SK-N-SH treated with all-trans-retinoic acid at 6 μM for 48 hours (cell line): ENCODE data around the gene SNRK.

Source experiments
- ATAC-seq: fragments of 200-7000 bp; cut with Tn5 transposase; 3 replicates; pipeline ENCODE4 v1.9.1; 2020; ENCODE audit warnings: mild to moderate bottlenecking, moderate library complexity
- ARNTL ChIP-seq: fragments of 450-650 bp; formaldehyde crosslinking; IDR thresholded peaks from 2 replicates; pipeline ENCODE4 v1.5.0; 2020; ENCODE audit warnings: low read depth, mild to moderate bottlenecking, moderate library complexity, borderline replicate concordance
- BACH2 ChIP-seq: fragments of 250-450 bp; sonication (Bioruptor Pico); IDR thresholded peaks from 2 replicates; pipeline ENCODE4 v1.9.0; 2021; ENCODE audit warnings: mild to moderate bottlenecking, borderline replicate concordance
- CSDC2 ChIP-seq: fragments of 250-450 bp; sonication (Bioruptor Pico); IDR thresholded peaks from 2 replicates; pipeline ENCODE4 v1.5.0; 2020; ENCODE audit warnings: mild to moderate bottlenecking, moderate library complexity
- ESRRG ChIP-seq: fragments of 250-450 bp; sonication (Bioruptor Pico); IDR thresholded peaks from 2 replicates; pipeline ENCODE4 v1.6.1; 2021; ENCODE audit warnings: mild to moderate bottlenecking
- GLIS3 ChIP-seq: fragments of 250-450 bp; sonication (Bioruptor Pico); IDR thresholded peaks from 2 replicates; pipeline ENCODE4 v1.5.0; 2020; ENCODE audit warnings: mild to moderate bottlenecking, moderate library complexity
- ISL1 ChIP-seq: fragments of 250-450 bp; sonication (Bioruptor Pico); IDR thresholded peaks from 2 replicates; pipeline ENCODE4 v2.1.2; 2022; ENCODE audit warnings: mild to moderate bottlenecking, moderate library complexity
- OSR1 ChIP-seq: fragments of 250-450 bp; sonication (Bioruptor Pico); IDR thresholded peaks from 2 replicates; pipeline ENCODE4 v1.8.0; 2022; ENCODE audit warnings: moderate library complexity, mild to moderate bottlenecking, inconsistent platforms
- PATZ1 ChIP-seq: fragments of 250-450 bp; sonication (Bioruptor Pico); IDR thresholded peaks from 2 replicates; pipeline ENCODE4 v1.8.0; 2020; ENCODE audit warnings: mild to moderate bottlenecking, moderate library complexity, borderline replicate concordance
- POU6F1 ChIP-seq: fragments of 250-450 bp; sonication (Bioruptor Pico); IDR thresholded peaks from 2 replicates; pipeline ENCODE4 v1.8.0; 2021; ENCODE audit warnings: low read depth, mild to moderate bottlenecking, moderate library complexity, borderline replicate concordance
- PPARA ChIP-seq: fragments of 250-450 bp; sonication (Bioruptor Pico); IDR thresholded peaks from 2 replicates; pipeline ENCODE4 v1.5.0; 2020; ENCODE audit warnings: mild to moderate bottlenecking, borderline replicate concordance
- RARB ChIP-seq: fragments of 250-450 bp; sonication (Bioruptor Pico); IDR thresholded peaks from 2 replicates; pipeline ENCODE4 v1.8.0; 2021; ENCODE audit warnings: mild to moderate bottlenecking, moderate library complexity
- TCF4 ChIP-seq: fragments of 250-450 bp; sonication (Bioruptor Pico); IDR thresholded peaks from 2 replicates; pipeline ENCODE4 v1.8.0; 2021; ENCODE audit warnings: mild to moderate bottlenecking, moderate library complexity, borderline replicate concordance
- TOX ChIP-seq: fragments of 250-450 bp; sonication (Bioruptor Pico); IDR thresholded peaks from 2 replicates; pipeline ENCODE4 v1.8.0; 2021; ENCODE audit warnings: mild to moderate bottlenecking, moderate library complexity, borderline replicate concordance
- TSHZ2 ChIP-seq: fragments of 250-450 bp; sonication (Bioruptor Pico); IDR thresholded peaks from 2 replicates; pipeline ENCODE4 v1.5.0; 2020; ENCODE audit warnings: mild to moderate bottlenecking, moderate library complexity
- ZC3H10 ChIP-seq: fragments of 250-450 bp; sonication (Bioruptor Pico); IDR thresholded peaks from 2 replicates; pipeline ENCODE4 v1.5.1; 2021; ENCODE audit warnings: mild to moderate bottlenecking, moderate library complexity
- ZFP3 ChIP-seq: fragments of 250-450 bp; sonication (Bioruptor Pico); IDR thresholded peaks from 2 replicates; pipeline ENCODE4 v1.5.0; 2020; ENCODE audit warnings: mild to moderate bottlenecking, moderate library complexity
- ZFP30 ChIP-seq: fragments of 450-650 bp; formaldehyde crosslinking; IDR thresholded peaks from 2 replicates; pipeline ENCODE4 v1.5.0; 2022; ENCODE audit warnings: mild to moderate bottlenecking, moderate library complexity
- ZNF70 ChIP-seq: fragments of 450-650 bp; formaldehyde crosslinking; IDR thresholded peaks from 2 replicates; pipeline ENCODE4 v1.5.0; 2020; ENCODE audit warnings: mild to moderate bottlenecking, moderate library complexity
- ZNF8 ChIP-seq: fragments of 450-650 bp; formaldehyde crosslinking; IDR thresholded peaks from 2 replicates; pipeline ENCODE4 v1.5.0; 2020; ENCODE audit warnings: mild to moderate bottlenecking, moderate library complexity

SNRK gene

DNA sequence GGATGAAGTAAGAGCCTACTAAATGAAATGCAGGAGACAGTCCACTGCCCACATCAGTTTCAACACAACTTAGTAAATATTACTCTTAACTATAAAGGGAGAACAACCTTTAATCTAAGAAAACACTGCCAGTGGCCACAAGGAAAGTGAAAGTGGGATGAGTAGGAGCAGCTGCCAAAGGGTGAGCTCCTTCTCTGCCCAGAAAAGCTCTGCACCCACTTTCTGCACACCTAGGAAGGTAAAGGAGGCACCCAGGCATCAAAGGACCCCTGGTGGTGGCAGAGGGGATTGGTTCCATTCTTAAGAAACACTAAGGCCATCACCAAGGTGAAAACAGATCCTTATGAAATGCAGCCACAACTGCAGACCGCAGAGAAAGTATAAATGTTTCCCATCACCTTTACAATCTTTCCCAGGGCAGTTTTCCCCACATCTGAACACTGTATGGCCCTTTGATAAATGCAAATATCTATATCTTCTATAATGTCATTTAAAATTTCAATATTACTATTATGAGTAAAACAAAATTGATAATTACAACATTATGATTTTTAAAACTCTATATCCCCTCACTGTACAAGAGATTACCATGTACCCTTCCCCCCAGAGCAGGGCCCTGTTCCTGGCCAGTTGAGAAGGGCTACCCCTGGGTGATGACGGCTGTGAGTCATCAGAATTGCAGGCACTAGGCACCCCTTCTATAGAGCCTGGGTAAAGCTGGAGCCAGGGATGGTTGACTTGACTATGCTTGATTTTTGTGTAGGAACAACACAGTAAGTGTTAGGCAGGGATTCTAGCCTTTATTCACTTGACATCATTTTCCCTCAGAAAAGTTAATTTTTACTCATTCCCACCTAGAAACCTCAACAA lies 92.0 kb downstream of the SNRK start:
- peak; percentile 79 for ATAC-seq
- no peak for TF ChIP-seq PATZ1 (CRISPR knock-in tag)
- TF ChIP-seq ZC3H10 (CRISPR knock-in tag): no peak
- TF ChIP-seq TSHZ2: no peak
- no peak for TF ChIP-seq ZFP30
- no peak for TF ChIP-seq POU6F1 (CRISPR knock-in tag)

GRCh38 chr3:43379343-43379742 lies 93.0 kb downstream of the SNRK start:
- ATAC-seq: no peak
- no peak for TF ChIP-seq ZNF8
- TF ChIP-seq RARB: no peak
- no peak for TF ChIP-seq ISL1 (CRISPR knock-in tag)
- no peak for TF ChIP-seq PPARA

DNA sequence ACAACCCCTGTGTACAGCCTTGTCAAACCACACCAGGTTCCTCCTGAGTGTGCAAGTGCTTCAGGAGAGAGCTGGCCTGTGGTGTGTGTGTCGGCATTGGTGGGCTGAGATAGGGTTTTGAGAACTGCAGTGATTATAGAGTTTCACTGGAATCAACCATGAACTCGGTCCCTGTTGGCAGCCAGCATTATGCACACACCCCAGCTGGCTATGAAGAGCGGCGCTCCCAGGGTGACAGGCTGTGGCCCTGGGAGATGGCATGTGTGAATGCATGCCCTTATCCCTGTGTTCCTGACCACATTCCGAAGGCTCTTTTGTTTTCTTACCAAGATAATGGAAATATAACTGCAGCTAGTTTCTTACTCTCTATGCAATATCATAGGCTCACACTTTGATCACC lies 101.8 kb downstream of the SNRK start:
- TF ChIP-seq ZNF70 (CRISPR knock-in tag) (no peak), ESRRG (no peak), PATZ1 (CRISPR knock-in tag) (no peak), ZC3H10 (CRISPR knock-in tag) (no peak), TCF4 (CRISPR knock-in tag) (no peak), ARNTL (CRISPR knock-in tag) (no peak)
- no peak for ATAC-seq

GRCh38 chr3:43388915-43389314 lies 102.6 kb downstream of the SNRK start:
- ATAC-seq: no peak
- TF ChIP-seq CSDC2: no peak
- no peak for TF ChIP-seq ISL1 (CRISPR knock-in tag)
- TF ChIP-seq ARNTL (CRISPR knock-in tag): no peak
- TF ChIP-seq POU6F1 (CRISPR knock-in tag): no peak
- TF ChIP-seq ZNF70 (CRISPR knock-in tag): no peak
- no peak for TF ChIP-seq PPARA
- no peak for TF ChIP-seq BACH2 (CRISPR knock-in tag)
- no peak for TF ChIP-seq TSHZ2
- TF ChIP-seq TCF4 (CRISPR knock-in tag): no peak
- TF ChIP-seq ZFP3 (CRISPR knock-in tag): no peak
- TF ChIP-seq ZFP30: no peak
- no peak for TF ChIP-seq GLIS3
- no peak for TF ChIP-seq OSR1 (CRISPR knock-in tag)
- no peak for TF ChIP-seq ESRRG
- TF ChIP-seq RARB: no peak
- no peak for TF ChIP-seq PATZ1 (CRISPR knock-in tag)
- TF ChIP-seq TOX (CRISPR knock-in tag): no peak
